Measurements from ENCODE around the gene STMND1. TPM values are rescaled to one million over a fixed set of nuclear protein-coding genes. Genes with fewer than 3 reads are reported as not detected.
"Not testable (repeated sequence)": the region's sequence is repeated elsewhere in the genome, so short reads cannot be mapped to it uniquely, and the experiment has no call there.

Gene STMND1
- total RNA-seq, 4 donors from 2014 or later = 0.49 TPM; not detected in 3

DNA sequence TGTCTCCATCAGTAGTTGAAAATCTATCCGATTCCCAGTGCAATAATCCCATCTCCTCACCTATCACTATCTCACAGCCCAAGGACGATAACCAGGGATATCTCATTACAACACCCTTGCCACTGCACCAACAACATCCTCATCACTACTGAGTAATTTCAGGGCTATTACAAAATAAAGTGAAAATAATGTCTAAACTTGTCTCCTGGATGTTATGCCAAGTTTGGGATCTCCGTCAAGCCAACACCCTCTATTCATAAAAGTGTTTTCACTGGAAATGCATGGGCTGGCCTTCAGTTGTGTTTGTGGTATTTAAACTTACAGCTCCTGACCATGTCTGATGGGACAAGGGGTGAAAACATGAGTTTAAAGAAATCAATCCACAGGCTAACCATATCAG, 42.0 kb upstream of the STMND1 start:
- no peaks in the 10 kb centered on the region for H3K9me3 ChIP-seq
- H3K4me3 ChIP-seq = no peak overlapping the region
- H3K4me1 ChIP-seq = peaks cover 9% of the 10 kb centered on the region
- 49% methylated on average over 3 of the region's 3 CpGs for WGBS
- no peaks in the 10 kb centered on the region for H3K27me3 ChIP-seq
- no peak for DNase-seq (ENCODE audit: low spot score in 2 of 2)
- H3K27ac ChIP-seq = no peak overlapping the region
- H3K36me3 ChIP-seq = no peaks in the 10 kb centered on the region
- TF ChIP-seq POLR2AphosphoS5 (IDR thresholded peaks at IDR 0.05) (no peak), POLR2A (IDR thresholded peaks at IDR 0.05) (no peak), EP300 (IDR thresholded peaks at IDR 0.05) (no peak)
- TF ChIP-seq, protein P1, sequence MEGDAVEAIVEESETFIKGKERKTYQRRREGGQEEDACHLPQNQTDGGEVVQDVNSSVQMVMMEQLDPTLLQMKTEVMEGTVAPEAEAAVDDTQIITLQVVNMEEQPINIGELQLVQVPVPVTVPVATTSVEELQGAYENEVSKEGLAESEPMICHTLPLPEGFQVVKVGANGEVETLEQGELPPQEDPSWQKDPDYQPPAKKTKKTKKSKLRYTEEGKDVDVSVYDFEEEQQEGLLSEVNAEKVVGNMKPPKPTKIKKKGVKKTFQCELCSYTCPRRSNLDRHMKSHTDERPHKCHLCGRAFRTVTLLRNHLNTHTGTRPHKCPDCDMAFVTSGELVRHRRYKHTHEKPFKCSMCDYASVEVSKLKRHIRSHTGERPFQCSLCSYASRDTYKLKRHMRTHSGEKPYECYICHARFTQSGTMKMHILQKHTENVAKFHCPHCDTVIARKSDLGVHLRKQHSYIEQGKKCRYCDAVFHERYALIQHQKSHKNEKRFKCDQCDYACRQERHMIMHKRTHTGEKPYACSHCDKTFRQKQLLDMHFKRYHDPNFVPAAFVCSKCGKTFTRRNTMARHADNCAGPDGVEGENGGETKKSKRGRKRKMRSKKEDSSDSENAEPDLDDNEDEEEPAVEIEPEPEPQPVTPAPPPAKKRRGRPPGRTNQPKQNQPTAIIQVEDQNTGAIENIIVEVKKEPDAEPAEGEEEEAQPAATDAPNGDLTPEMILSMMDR (IDR thresholded peaks at IDR 0.05) = no peak

DNA sequence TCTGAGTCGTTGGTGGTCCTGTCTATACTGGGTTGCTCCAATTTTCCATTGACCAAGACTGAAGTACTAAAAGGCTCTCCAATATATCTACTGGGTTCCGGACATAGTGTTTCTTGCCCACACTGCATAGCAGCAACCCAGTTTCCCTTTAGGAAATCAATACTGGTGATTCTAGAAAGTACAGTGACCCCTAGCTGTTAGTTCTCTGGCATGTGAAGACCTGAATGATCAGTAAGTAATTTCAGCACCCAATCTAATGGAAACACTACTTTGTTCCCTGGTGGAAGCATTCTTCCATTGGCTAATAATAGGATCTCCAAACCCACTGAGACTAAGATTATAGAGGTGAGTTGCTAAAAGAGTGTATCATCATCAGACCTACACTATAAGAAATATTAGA, 40.8 kb upstream of the STMND1 start:
- H3K27me3 ChIP-seq = no peaks in the 10 kb centered on the region
- DNase-seq (ENCODE audit: low spot score in 2 of 2) = no peak

DNA sequence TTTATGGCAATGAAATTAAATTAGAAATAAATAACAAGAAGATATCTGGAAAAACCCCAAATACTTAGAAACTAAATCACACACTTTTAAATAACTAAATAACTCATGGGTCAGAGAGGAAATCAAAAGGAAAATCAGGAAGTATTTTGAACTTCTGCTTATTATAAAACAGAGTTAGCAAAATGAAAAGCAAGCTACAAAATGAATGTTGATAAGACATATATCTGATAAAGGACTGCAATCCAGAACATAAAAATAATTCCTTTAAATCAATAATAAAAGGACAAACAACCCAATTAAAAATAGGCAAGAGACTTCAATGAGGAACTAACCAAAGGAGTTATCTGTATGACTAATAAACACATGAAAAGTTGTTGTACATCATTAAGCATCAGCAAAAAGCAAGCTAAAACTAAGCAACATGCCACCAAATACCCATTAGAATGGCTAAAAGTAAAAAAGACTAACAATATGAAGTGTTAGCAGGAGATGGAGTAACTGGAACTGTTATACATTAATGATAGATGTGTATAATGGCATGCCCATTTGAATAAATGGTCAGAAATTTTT, 38.9 kb upstream of the STMND1 start:
- Histone ChIP-seq H3K4me1 (peaks cover 9% of the 10 kb centered on the region), H3K9me3 (no peaks in the 10 kb centered on the region), H3K27me3 (no peaks in the 10 kb centered on the region), H3K4me3 (no peak overlapping the region), H3K36me3 (no peaks in the 10 kb centered on the region), H3K27ac (no peak overlapping the region)
- DNase-seq (ENCODE audit: low spot score in 2 of 2) = no peak
- no peak for TF ChIP-seq EP300 (IDR thresholded peaks at IDR 0.05)
- no peak for TF ChIP-seq POLR2AphosphoS5 (IDR thresholded peaks at IDR 0.05)
- TF ChIP-seq, protein P1 (IDR thresholded peaks at IDR 0.05) = no peak
- TF ChIP-seq POLR2A (IDR thresholded peaks at IDR 0.05) = no peak

More for the DNA sequence above, 40.8 kb upstream of the STMND1 start:
- H3K36me3 ChIP-seq = no peaks in the 10 kb centered on the region
- TF ChIP-seq POLR2A (IDR thresholded peaks at IDR 0.05) = no peak
- TF ChIP-seq POLR2AphosphoS5 (IDR thresholded peaks at IDR 0.05) = no peak
- TF ChIP-seq, protein P1 (IDR thresholded peaks at IDR 0.05) = no peak
- no peak for TF ChIP-seq EP300 (IDR thresholded peaks at IDR 0.05)
- H3K4me3 ChIP-seq = no peak overlapping the region
- no peaks in the 10 kb centered on the region for H3K9me3 ChIP-seq
- H3K4me1 ChIP-seq = peaks cover 9% of the 10 kb centered on the region
- 98% methylated on average over 2 of the region's 2 CpGs for WGBS
- no peak overlapping the region for H3K27ac ChIP-seq

DNA sequence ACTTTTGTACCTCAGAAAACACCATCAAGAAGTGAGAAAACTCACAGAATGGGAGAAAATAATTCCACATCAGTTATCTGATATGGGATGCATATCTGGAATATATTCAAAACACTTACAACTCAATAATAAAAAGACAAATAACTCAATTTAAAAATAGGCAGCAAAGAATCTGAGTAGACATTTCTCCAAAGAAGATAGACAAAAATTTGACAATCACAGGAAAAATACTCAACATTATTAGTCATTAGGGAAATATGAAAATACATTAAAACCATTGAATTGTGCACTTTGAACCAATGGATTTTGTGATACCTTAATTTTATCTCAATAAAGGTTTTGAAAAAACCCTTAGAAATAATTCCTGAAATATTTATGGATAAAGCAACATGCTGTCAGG, 36.9 kb upstream of the STMND1 start:
- Histone ChIP-seq H3K4me1 (peaks cover 5% of the 10 kb centered on the region), H3K27ac (no peak overlapping the region), H3K36me3 (no peaks in the 10 kb centered on the region), H3K27me3 (no peaks in the 10 kb centered on the region), H3K4me3 (no peak overlapping the region), H3K9me3 (no peaks in the 10 kb centered on the region)
- TF ChIP-seq EP300 (IDR thresholded peaks at IDR 0.05) (no peak), POLR2AphosphoS5 (IDR thresholded peaks at IDR 0.05) (no peak), POLR2A (IDR thresholded peaks at IDR 0.05) (no peak)
- TF ChIP-seq, protein P1 (IDR thresholded peaks at IDR 0.05) = no peak
- DNase-seq (ENCODE audit: low spot score in 2 of 2) = no peak

DNA sequence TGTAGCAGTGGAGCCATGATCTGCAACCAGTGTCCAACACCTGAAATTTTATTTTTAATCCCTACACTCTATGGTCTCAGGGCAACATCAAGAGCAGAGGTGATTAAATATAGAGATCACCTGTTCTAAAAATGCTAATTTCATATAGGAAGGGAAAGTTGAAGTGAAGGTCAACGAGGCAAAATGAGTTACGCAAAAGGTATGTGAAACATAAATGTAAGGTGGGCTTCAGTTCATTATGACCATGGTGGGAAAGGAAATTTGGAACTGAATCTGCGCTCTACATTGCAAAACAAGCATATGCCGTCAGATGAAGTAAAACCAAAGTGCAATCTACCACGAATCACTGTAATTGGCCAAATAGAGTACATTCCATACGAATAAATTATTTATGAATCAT, 35.2 kb upstream of the STMND1 start:
- 69% methylated on average over 6 of the region's 6 CpGs for WGBS
- Histone ChIP-seq H3K36me3 (no peaks in the 10 kb centered on the region), H3K4me3 (no peak overlapping the region), H3K4me1 (no peaks in the 10 kb centered on the region), H3K27ac (no peak overlapping the region), H3K9me3 (no peaks in the 10 kb centered on the region), H3K27me3 (no peaks in the 10 kb centered on the region)
- TF ChIP-seq, protein P1 (IDR thresholded peaks at IDR 0.05) = no peak
- TF ChIP-seq POLR2AphosphoS5 (IDR thresholded peaks at IDR 0.05) = no peak
- no peak for TF ChIP-seq POLR2A (IDR thresholded peaks at IDR 0.05)
- no peak for TF ChIP-seq EP300 (IDR thresholded peaks at IDR 0.05)
- no peak for DNase-seq (ENCODE audit: low spot score in 2 of 2)

DNA sequence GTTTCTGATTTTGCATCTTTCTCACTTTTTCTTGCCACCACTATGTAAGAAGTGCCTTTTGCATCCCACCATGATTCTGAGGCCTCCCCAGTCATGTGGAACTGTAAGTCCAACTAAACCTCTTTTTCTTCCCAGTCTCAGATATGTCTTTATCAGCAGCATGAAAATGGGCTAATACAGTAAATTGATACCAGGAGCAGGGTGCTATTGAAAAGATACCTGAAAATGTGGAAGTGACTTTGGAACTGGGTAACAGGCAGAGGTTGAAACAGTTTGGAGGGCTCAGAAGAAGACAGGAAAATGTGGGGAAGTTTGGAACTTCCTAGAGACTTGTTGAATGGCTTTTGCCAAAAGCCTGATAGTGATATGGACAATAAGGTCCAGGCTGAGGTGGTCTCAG, 32.9 kb upstream of the STMND1 start:
- not testable (repeated sequence) for H3K9me3 ChIP-seq; H3K36me3 ChIP-seq; H3K27ac ChIP-seq; H3K4me1 ChIP-seq; DNase-seq (ENCODE audit: low spot score in 2 of 2); H3K27me3 ChIP-seq; H3K4me3 ChIP-seq

DNA sequence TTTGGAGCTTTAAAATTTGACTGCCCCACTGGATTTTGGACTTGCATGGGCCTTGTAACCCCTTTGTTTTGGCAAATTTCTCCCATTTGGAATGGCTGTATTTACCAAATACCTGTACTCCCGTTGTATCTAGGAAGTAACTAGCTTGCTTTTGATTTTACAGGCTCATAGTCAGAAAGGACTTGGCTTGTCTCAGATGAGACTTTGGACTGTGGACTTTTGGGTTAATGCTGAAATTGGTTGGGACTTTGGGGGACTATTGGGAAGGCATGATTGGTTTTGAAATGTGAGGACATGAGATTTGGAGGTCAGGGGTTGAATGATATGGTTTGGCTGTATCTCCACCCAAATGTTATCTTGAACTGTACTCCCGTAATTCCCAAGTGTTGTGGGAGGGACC, 31.4 kb upstream of the STMND1 start:
- not testable (repeated sequence) for H3K4me3 ChIP-seq
- 92% methylated on average over 2 of the region's 2 CpGs for WGBS

DNA sequence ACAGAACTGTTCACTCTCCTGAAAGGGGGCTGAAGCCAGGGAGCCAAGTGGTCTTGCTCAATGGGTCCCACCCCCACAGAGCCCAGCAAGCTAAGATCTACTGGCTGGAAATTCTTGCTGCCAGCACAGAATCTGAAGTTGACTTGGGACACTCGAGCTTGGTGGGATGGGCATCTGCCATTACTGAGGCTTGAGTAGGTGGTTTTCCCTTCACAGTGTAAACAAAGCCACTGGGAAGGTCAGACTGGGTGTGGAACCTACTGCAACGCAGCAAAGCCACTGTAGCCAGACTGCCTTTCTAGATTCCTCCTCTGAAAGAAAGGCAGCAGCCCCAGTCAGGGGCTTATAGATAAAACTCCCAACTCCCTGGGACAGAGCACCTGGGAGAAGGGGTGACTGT, 28.3 kb upstream of the STMND1 start:
- not testable (repeated sequence) for H3K4me1 ChIP-seq; H3K27me3 ChIP-seq; H3K36me3 ChIP-seq; H3K9me3 ChIP-seq; DNase-seq (ENCODE audit: low spot score in 2 of 2); H3K27ac ChIP-seq; H3K4me3 ChIP-seq
- 59% methylated on average over 2 of the region's 2 CpGs for WGBS

More for the DNA sequence above, 31.4 kb upstream of the STMND1 start:
- H3K36me3 ChIP-seq; H3K9me3 ChIP-seq; H3K27ac ChIP-seq; DNase-seq (ENCODE audit: low spot score in 2 of 2); H3K27me3 ChIP-seq; H3K4me1 ChIP-seq: not testable (repeated sequence)

All from suprapubic skin (tissue), 4 donors.